Type B pancreatic cell (in vitro differentiated cells): ENCODE results near the gene PERCC1. TPM values are rescaled to one million over a fixed set of nuclear protein-coding genes. Genes with fewer than 3 reads are reported as not detected.

Experiments used
- DNase-seq: peaks from one replicate; pipeline ENCODE4 v3.0.0; 2021; ENCODE audit warnings: mixed read lengths; ENCODE audit not compliant: unreplicated experiment; ENCODE audit errors: extremely low spot score
- H3K27ac Mint-ChIP-seq: 2 replicates; pipeline ENCODE4 v1.8.0; 2021; ENCODE audit warnings: mild to moderate bottlenecking, mixed read lengths
- H3K27me3 Mint-ChIP-seq: 2 replicates; pipeline ENCODE4 v1.8.0; 2021; ENCODE audit warnings: mixed read lengths
- H3K36me3 Mint-ChIP-seq: 2 replicates; pipeline ENCODE4 v1.8.0; 2021; ENCODE audit warnings: mixed read lengths
- H3K4me1 Mint-ChIP-seq: one replicate; pipeline ENCODE4 v1.8.0; 2021; ENCODE audit warnings: mixed read lengths; ENCODE audit not compliant: unreplicated experiment
- H3K4me3 Mint-ChIP-seq: 2 replicates; pipeline ENCODE4 v1.8.0; 2021; ENCODE audit warnings: mild to moderate bottlenecking, mixed read lengths
- H3K9me3 Mint-ChIP-seq: 2 replicates; pipeline ENCODE4 v1.8.0; 2021; ENCODE audit warnings: mixed read lengths
- total RNA-seq: library from RNA; stranded (reverse); gene quantifications from 2 replicates; pipeline ENCODE4 v1.2.1, GENCODE V29; 2021; ENCODE audit warnings: low replicate concordance
- TF ChIP-seq, protein P1 (sequence below): fragments of 200-600 bp; sonication (generic); conservative IDR thresholded peaks from 2 replicates; pipeline ENCODE4 v1.5.0; 2021; ENCODE audit warnings: antibody characterized with exemption, mild to moderate bottlenecking

Gene PERCC1
- total RNA-seq, 1 donor from 2014 or later: 0.77 TPM

DNA sequence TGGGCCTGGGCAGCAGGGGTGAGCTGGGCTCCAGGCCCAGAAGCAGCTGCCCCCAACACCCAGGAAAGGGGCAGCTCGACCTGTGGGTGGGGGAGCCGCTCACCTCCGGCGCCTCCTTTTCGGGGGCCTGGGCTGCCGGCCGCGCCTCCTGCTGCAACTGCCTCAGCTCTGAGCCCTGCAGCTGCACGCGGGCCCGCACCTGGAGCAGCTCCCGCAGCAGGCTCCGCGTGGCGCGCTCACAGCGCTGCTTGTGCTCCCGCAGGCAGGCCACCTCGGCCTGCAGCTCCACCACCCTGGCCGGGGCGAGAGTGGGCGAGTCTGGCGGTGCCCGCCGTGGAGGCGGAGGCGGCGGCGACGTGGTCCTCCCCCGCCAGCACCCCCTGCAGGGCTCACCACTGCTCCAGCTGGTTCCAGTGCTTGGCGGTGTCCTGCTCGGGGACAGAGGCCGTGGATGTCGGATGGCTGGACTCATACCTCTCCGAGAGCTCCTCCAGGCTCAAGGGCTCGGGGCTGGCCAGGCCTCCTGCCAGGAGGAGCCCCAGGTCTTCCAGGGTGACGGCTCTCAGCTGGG lies 12.6 kb downstream of the PERCC1 start:
- no peaks in the 10 kb centered on the region for H3K36me3 Mint-ChIP-seq
- H3K27ac Mint-ChIP-seq: no peak overlapping the region
- H3K9me3 Mint-ChIP-seq: no peaks in the 10 kb centered on the region
- H3K4me1 Mint-ChIP-seq: no peaks in the 10 kb centered on the region
- no peaks in the 10 kb centered on the region for H3K27me3 Mint-ChIP-seq
- DNase-seq: no peak
- no peak overlapping the region for H3K4me3 Mint-ChIP-seq
- TF ChIP-seq, protein P1, sequence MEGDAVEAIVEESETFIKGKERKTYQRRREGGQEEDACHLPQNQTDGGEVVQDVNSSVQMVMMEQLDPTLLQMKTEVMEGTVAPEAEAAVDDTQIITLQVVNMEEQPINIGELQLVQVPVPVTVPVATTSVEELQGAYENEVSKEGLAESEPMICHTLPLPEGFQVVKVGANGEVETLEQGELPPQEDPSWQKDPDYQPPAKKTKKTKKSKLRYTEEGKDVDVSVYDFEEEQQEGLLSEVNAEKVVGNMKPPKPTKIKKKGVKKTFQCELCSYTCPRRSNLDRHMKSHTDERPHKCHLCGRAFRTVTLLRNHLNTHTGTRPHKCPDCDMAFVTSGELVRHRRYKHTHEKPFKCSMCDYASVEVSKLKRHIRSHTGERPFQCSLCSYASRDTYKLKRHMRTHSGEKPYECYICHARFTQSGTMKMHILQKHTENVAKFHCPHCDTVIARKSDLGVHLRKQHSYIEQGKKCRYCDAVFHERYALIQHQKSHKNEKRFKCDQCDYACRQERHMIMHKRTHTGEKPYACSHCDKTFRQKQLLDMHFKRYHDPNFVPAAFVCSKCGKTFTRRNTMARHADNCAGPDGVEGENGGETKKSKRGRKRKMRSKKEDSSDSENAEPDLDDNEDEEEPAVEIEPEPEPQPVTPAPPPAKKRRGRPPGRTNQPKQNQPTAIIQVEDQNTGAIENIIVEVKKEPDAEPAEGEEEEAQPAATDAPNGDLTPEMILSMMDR: no peak

DNA sequence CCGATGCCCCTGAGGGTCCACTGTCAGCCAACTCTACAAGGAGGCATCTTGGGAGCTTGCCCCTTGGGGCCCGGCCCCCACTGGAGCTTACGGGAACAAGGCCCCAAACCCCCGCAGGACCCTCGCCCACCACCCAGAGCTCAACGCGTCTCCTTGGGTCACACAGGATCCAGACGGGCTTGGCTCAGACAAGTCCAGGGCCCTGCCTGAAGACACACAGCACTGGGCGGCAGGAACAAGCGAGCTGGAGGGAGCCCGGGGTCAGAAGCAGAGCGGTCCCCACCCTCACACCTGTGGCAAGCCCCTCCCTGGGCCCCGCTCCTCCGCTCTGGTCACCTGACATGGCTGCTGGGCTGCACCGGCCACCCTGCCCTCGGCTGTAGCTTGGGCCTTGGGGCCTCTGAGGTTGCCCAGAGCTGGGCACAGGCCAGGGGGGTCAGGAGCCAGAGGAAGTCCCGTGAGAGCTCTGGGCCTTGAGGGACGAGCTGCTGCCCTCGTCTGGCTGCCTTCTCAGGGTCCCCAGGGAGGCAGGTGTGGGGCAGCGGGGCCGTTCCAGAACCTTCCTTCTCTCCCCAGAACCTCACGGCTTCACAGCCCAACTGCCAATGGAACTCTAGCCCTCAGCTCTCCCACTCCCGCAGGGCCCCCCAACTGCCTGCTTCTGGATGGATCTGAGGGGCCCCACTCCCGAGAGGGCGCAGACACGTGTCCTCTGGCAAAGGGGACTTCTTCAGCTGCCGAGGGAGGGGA lies 13.3 kb downstream of the PERCC1 start, which contains the start of gene CCDC154:
CCDC154 (minus strand) TSS at position 577 of the 750 bp plus-strand sequence; CDS start at position 343, 234 bp downstream.
- Mint-ChIP-seq H3K36me3 (no peaks in the 10 kb centered on the region), H3K4me1 (no peaks in the 10 kb centered on the region), H3K4me3 (no peak within 1 kb of the TSS), H3K9me3 (no peaks in the 10 kb centered on the region), H3K27ac (no peak within 1 kb of the TSS), H3K27me3 (no peaks in the 10 kb centered on the region)
- TF ChIP-seq, protein P1: no peak
- no peak for DNase-seq

DNA sequence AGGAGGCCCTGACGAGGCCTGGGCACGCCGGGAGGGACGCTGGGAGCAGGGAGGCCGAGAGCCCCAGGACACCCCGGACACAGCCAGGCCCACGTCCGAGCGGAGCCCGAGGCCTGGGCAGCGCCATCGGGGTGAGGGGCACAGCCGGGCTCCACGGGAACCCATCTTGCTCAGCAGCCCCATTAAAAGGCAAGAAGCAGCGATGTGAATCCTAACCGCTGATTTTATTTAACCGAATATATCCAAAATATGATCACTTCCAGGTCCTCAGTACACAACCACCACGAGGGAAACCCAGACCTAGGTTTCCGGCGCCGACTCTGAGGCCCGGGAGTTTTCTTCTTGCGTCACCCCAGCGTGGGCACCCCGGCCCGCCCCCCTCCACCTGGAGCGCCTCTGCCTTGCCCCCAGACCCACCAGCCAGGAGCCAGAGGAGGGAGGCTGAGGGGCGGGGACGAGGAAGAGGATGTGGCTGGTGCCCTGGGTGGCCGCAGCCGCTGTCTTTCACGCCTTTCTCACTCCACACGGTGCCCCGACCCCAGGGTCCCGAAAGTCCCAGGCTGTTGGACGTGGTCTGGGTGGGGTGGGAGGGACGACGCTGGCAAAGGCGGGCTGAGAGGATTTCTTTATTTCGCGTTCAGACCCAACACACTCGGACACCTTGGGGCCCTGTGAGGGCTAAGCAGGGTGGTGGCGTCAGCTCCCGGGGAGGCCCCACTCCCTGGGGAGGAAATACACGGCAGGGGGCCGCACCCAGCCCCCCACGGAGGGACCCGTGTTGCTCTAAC lies 14.0 kb downstream of the PERCC1 start:
- no peak for DNase-seq
- no peaks in the 10 kb centered on the region for H3K9me3 Mint-ChIP-seq
- no peaks in the 10 kb centered on the region for H3K36me3 Mint-ChIP-seq
- H3K27me3 Mint-ChIP-seq: no peaks in the 10 kb centered on the region
- H3K4me1 Mint-ChIP-seq: no peaks in the 10 kb centered on the region
- TF ChIP-seq, protein P1: no peak
- H3K4me3 Mint-ChIP-seq: no peak overlapping the region
- H3K27ac Mint-ChIP-seq: no peak overlapping the region

DNA sequence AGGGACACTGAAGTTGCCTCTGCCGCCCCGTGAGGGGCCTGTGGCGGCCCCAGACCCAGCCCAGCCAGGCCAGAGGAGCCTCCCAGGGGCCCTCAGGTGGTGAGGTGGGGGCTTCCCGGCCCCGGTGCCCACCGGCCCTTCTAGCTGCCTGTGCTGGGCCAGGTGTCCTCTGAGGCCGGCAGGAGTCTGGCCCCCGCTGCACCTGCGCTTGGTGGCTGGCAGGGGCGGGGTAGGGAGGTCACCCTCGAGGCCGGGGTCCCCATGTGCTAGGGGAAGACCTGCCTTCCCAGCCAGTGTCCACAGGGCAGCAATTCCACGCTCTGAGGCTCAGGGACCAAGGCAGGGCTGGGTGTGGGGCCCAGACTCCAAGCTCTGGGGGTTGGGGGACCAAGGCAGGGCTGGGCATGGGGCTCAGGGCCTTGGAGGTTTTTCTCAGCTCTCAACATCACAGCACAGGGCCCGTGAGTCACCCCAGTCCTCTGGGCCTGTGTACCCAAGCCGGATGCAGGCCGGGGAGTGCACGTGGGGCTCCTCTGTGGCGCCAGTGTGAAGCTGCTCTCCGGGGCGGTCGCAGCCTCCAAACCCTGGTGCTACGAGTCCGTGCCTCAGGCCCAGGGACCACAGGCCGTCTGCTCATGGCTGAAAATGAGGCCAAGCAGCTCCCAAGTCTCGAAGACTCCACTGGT lies 14.8 kb downstream of the PERCC1 start:
- no peaks in the 10 kb centered on the region for H3K9me3 Mint-ChIP-seq
- TF ChIP-seq, protein P1: no peak
- no peak for DNase-seq
- H3K4me1 Mint-ChIP-seq: no peaks in the 10 kb centered on the region
- H3K27me3 Mint-ChIP-seq: no peaks in the 10 kb centered on the region
- H3K36me3 Mint-ChIP-seq: no peaks in the 10 kb centered on the region
- no peak overlapping the region for H3K4me3 Mint-ChIP-seq
- H3K27ac Mint-ChIP-seq: no peak overlapping the region

DNA sequence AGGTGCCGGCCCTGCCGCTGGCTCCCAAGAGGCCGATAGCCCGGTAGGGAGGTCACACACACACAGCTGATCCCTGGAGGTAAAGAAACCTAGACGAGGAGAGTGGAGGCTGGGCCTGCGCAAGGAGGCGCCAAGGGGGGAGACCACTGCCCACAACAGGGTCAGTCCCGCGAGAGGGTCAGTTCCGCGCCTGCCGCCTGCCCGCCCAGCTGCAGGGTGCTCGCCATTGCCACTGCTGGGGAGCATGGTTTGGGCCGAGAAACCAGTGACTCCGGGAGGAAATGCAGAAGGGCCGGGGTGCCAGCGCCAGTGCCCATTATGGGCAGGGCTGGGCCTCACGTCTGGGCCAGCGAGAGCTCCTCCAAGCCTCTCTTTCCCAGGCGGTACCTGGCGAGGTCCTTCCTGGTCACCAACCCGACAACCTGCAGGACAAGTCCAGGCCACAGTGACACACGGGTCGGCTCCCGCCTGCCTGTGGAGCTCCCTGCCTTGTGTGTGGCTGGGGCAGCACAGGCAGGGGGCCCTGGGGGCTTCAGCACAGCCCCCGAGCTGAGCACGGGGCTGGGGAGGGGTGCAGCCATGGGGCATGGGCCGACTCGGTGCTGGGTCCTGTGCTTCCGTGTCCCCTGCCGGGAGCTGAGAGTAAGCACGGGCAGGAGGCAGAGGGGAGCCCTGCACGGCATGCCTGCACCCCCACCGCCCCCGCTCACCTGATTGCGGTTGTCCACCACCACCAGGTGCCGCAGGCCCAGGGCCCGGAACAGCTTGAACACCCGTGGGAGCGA lies 15.6 kb downstream of the PERCC1 start:
- H3K9me3 Mint-ChIP-seq: no peaks in the 10 kb centered on the region

More for the DNA sequence above, 15.6 kb downstream of the PERCC1 start:
- no peaks in the 10 kb centered on the region for H3K36me3 Mint-ChIP-seq
- H3K4me3 Mint-ChIP-seq: no peak overlapping the region
- H3K27me3 Mint-ChIP-seq: no peaks in the 10 kb centered on the region
- no peaks in the 10 kb centered on the region for H3K4me1 Mint-ChIP-seq
- TF ChIP-seq, protein P1: no peak
- no peak overlapping the region for H3K27ac Mint-ChIP-seq
- no peak for DNase-seq
